Loucy (cell line): Measurements from ENCODE around the gene VMAC.

Experiments
- CTCF ChIP-seq: fragments of 200-600 bp; sonication (generic); conservative IDR thresholded peaks from 2 replicates; pipeline ENCODE4 v1.5.1; 2014; ENCODE audit warnings: mild to moderate bottlenecking, antibody characterized with exemption, low read length
- EZH2phosphoT487 ChIP-seq: fragments of 200-600 bp; IDR thresholded peaks from 2 replicates; pipeline ENCODE4 v1.6.1; 2018; ENCODE audit warnings: antibody characterized with exemption, mild to moderate bottlenecking, moderate library complexity, borderline replicate concordance

GRCh38 chr19:5880604-5881078 lies 24.0 kb upstream of the VMAC start:
- TF ChIP-seq CTCF (no peak), EZH2phosphoT487 (no peak)
